BE2C (cell line): ENCODE results near the gene ARHGEF19.
"Not testable (repeated sequence)": the region's sequence is repeated elsewhere in the genome, so short reads cannot be mapped to it uniquely, and the experiment has no call there.

Experiments
- DNase-seq: peaks from one replicate; pipeline ENCODE4 v3.0.0-alpha.2; 2020
- H3K27me3 ChIP-seq: fragments of 250-450 bp; sonication (Bioruptor Pico); 2 replicates; pipeline ENCODE4 v1.5.1; 2020; ENCODE audit warnings: mild to moderate bottlenecking
- H3K36me3 ChIP-seq: fragments of 250-450 bp; sonication (Bioruptor Pico); 2 replicates; pipeline ENCODE4 v1.5.1; 2020; ENCODE audit warnings: mild to moderate bottlenecking
- H3K4me1 ChIP-seq: fragments of 250-450 bp; sonication (Bioruptor Pico); 2 replicates; pipeline ENCODE4 v1.5.1; 2020
- H3K4me3 ChIP-seq: 2 replicates; pipeline ENCODE4 v1.5.1; 2011; ENCODE audit warnings: low read depth, low read length
- H3K9me3 ChIP-seq: fragments of 250-450 bp; sonication (Bioruptor Pico); 2 replicates; pipeline ENCODE4 v1.5.1; 2020
- CTCF ChIP-seq: IDR thresholded peaks from 2 replicates; pipeline ENCODE4 v1.5.1; 2012; ENCODE audit warnings: mild to moderate bottlenecking, low read depth, low read length

ARHGEF19 gene

DNA sequence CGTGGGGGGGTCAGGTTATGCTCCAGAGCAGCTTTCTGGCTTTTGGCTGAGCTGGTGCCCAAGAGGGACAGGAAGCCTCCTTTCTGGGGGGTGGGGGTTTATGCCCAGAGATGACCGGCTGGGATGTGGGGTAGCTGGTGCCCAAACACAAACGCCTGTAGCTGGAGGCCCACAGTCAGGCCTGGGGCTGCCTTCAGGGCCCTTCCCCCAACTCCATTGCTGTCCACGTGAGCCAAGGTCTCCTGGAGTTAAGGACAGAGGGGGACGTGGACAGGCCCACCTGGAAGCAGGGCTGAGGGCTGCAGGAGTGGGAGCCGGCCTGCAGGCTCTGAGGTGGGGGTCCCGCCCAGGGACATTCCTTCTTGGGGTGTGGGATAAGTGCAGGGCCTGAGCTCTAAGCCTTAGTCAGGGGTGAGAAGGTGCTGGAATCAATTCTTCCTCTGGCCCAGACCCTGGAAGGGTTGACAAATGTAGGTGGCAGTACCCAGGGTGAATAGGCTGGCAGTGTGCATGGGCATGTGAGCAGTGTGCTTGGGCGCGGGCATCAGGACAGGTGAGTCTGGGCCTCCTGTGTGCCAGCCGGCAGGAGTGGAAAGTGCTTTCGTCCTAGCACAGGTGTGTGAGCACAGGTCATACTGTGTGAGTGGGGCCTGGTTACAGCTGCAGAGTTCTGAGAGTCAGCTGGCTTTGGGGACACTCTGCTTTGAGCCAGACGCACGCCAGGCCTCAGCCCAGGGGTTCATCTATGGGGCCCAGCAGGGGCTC, 17.7 kb upstream of the ARHGEF19 start:
- H3K27me3 ChIP-seq, result no peaks in the 10 kb centered on the region
- H3K4me3 ChIP-seq, result no peak overlapping the region
- no peaks in the 10 kb centered on the region for H3K36me3 ChIP-seq
- H3K4me1 ChIP-seq, result peaks cover 3% of the 10 kb centered on the region; the same call in 1 of the 2 replicates
- DNase-seq, result no peak
- TF ChIP-seq CTCF, result no peak
- no peaks in the 10 kb centered on the region for H3K9me3 ChIP-seq

DNA sequence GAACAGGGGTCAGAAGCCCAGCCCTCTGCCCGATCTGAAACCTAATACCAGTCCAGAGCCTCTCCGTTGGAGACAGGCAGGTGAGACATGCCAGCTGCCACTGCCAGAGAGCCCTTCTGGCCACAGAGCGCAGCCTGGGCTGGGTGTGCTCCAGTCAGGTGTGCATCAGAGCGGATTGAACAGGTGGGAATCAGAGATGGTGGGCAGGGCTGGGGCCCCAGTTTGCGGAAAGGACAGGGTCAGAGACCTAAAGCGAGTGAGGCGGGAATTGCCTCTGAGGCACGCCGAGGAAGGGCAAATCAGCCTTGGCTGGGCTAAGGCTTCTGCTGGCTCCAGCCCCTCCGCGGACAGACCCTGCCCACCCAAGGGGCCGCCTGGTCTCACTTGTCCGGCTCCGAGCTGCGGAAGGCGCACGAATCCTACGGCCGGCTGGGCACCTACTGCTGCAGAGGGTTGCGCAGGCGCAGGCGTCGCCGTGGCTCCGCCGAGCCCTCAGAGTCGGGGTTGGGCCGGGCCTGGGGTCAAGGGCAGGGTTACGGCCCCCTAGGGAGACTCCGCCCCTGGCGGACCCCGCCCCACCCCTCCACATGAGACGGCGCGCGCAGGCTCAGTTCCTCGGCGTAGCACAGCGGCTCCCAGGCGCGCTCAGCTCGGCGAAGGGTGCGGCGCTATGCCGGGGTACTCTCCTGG, 14.2 kb upstream of the ARHGEF19 start:
- no peaks in the 10 kb centered on the region for H3K27me3 ChIP-seq
- H3K9me3 ChIP-seq, result no peaks in the 10 kb centered on the region
- H3K4me1 ChIP-seq, result no peaks in the 10 kb centered on the region
- DNase-seq, result no peak
- no peak for TF ChIP-seq CTCF
- H3K36me3 ChIP-seq, result no peaks in the 10 kb centered on the region
- no peak overlapping the region for H3K4me3 ChIP-seq

DNA sequence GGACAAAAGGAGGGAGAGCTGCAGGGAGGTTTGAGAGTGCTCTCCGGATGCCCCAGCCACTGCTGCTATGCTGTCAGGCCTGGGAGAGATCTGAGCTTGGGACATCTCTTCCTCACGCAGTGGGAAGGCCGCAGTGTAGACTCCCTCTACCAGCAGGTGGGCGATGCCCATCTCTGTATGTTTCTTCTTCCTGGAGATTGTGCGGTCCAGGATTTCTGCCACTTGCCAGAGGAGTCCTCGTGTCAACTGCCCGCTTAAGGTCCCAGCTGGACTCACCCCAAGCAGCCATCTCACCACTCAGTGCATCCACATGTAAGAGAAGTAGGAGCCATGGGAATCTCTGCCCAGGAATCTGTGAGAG, 13.7 kb upstream of the ARHGEF19 start:
- Histone ChIP-seq H3K36me3 (no peaks in the 10 kb centered on the region), H3K4me1 (no peaks in the 10 kb centered on the region), H3K27me3 (no peaks in the 10 kb centered on the region), H3K9me3 (no peaks in the 10 kb centered on the region), H3K4me3 (no peak overlapping the region)
- DNase-seq, result no peak
- TF ChIP-seq CTCF, result no peak

GRCh38 chr1:16224472-16224871, 12.0 kb upstream of the ARHGEF19 start:
- Histone ChIP-seq H3K4me1 (no peaks in the 10 kb centered on the region), H3K27me3 (no peaks in the 10 kb centered on the region), H3K4me3 (no peak overlapping the region), H3K9me3 (no peaks in the 10 kb centered on the region), H3K36me3 (no peaks in the 10 kb centered on the region)
- TF ChIP-seq CTCF, result no peak
- no peak for DNase-seq

DNA sequence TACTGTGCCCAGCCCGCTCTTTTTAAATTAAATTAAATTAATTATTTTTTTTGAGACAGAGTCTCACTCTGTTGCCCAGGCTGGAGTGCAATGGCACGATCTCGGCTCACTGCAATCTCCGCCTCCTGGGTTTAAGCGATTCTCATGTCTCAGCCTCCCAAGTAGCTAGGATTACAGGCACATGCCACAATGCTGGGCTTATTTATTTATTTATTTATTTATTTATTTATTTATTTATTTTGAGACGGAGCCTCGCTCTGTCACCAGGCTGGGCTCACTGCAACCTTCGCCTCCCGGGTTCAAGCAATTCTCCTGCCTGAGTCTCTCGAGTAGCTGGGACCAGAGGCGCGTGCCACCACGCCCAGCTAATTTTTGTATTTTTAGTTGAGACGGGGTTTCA, 10.3 kb upstream of the ARHGEF19 start:
- not testable (repeated sequence) for H3K36me3 ChIP-seq, H3K4me1 ChIP-seq, H3K27me3 ChIP-seq, DNase-seq, H3K4me3 ChIP-seq, H3K9me3 ChIP-seq

DNA sequence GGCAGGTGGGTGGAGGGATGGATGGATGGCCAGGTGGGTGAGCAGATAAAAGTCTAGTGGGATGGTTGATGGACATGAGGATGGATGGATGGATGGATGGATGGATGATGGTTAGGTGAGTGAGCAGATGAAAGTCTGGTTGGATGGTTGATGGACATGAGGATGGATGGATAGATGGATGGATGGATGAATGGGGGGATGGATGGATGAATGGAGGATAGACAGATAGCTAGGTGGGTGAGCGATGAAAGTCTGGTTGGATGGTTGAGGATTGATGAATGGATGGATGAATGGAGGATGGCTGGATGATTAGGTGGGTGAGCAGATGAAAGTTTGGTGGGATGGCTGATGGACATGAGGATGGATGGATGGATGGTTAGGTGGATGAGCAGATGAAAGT, 9.0 kb upstream of the ARHGEF19 start:
- DNase-seq, result no peak
- no peaks in the 10 kb centered on the region for H3K4me1 ChIP-seq
- no peaks in the 10 kb centered on the region for H3K27me3 ChIP-seq
- H3K36me3 ChIP-seq, result no peaks in the 10 kb centered on the region
- H3K4me3 ChIP-seq, result no peak overlapping the region
- H3K9me3 ChIP-seq, result no peaks in the 10 kb centered on the region
- TF ChIP-seq CTCF, result no peak
